Measurements from ENCODE around the gene ANKRD44. TPM values are rescaled to one million over a fixed set of nuclear protein-coding genes. Genes with fewer than 3 reads are reported as not detected.

Gene ANKRD44
- total RNA-seq, 1 experiment from 2014 or later: 0.85 TPM

- H3K4me1 ChIP-seq: no peaks in the 10 kb centered on the region
- no peaks in the 10 kb centered on the region for H3K27me3 ChIP-seq
- H3K27ac ChIP-seq: no peak overlapping the region
- no peak for DNase-seq
- no peak overlapping the region for H3K4me3 ChIP-seq
- no peaks in the 10 kb centered on the region for H3K36me3 ChIP-seq
- H3K9me3 ChIP-seq (replicated peaks): no peaks in the 10 kb centered on the region
These were observed 73.8 kb downstream of the ANKRD44 start for GRCh38 chr2:197236816-197237215.

GRCh38 chr2:197236159-197236558 lies 74.4 kb downstream of the ANKRD44 start:
- DNase-seq: no peak
- H3K9me3 ChIP-seq (replicated peaks): no peaks in the 10 kb centered on the region
- no peaks in the 10 kb centered on the region for H3K4me1 ChIP-seq
- H3K4me3 ChIP-seq: no peak overlapping the region
- H3K27me3 ChIP-seq: no peaks in the 10 kb centered on the region
- no peaks in the 10 kb centered on the region for H3K36me3 ChIP-seq
- no peak overlapping the region for H3K27ac ChIP-seq

- H3K4me3 ChIP-seq: no peak overlapping the region
These were observed 74.9 kb downstream of the ANKRD44 start for GRCh38 chr2:197235711-197236110.

GRCh38 chr2:197234671-197235191 lies 75.8 kb downstream of the ANKRD44 start:
- no peak for DNase-seq
- no peak overlapping the region for H3K4me3 ChIP-seq
- H3K36me3 ChIP-seq: no peaks in the 10 kb centered on the region
- no peaks in the 10 kb centered on the region for H3K27me3 ChIP-seq
- no peaks in the 10 kb centered on the region for H3K9me3 ChIP-seq (replicated peaks)
- no peak overlapping the region for H3K27ac ChIP-seq
- no peaks in the 10 kb centered on the region for H3K4me1 ChIP-seq

More at GRCh38 chr2:197235711-197236110, 74.9 kb downstream of the ANKRD44 start:
- H3K27me3 ChIP-seq: no peaks in the 10 kb centered on the region
- H3K36me3 ChIP-seq: no peaks in the 10 kb centered on the region
- H3K4me1 ChIP-seq: no peaks in the 10 kb centered on the region
- no peaks in the 10 kb centered on the region for H3K9me3 ChIP-seq (replicated peaks)
- no peak overlapping the region for H3K27ac ChIP-seq
- DNase-seq: no peak

- Histone ChIP-seq H3K27ac (no peak overlapping the region), H3K36me3 (no peaks in the 10 kb centered on the region), H3K4me1 (no peaks in the 10 kb centered on the region), H3K4me3 (no peak overlapping the region), H3K9me3 (replicated peaks) (no peaks in the 10 kb centered on the region), H3K27me3 (no peaks in the 10 kb centered on the region)
- DNase-seq: no peak
These were observed 77.1 kb downstream of the ANKRD44 start for GRCh38 chr2:197233473-197233872.

- Histone ChIP-seq H3K27me3 (no peaks in the 10 kb centered on the region), H3K36me3 (no peaks in the 10 kb centered on the region), H3K9me3 (replicated peaks) (no peaks in the 10 kb centered on the region), H3K4me1 (no peaks in the 10 kb centered on the region), H3K27ac (no peak overlapping the region), H3K4me3 (no peak overlapping the region)
- no peak for DNase-seq
These were observed 78.6 kb downstream of the ANKRD44 start for GRCh38 chr2:197232010-197232409.

GRCh38 chr2:197229509-197230443 lies 80.8 kb downstream of the ANKRD44 start:
- Histone ChIP-seq H3K4me3 (no peak overlapping the region), H3K36me3 (no peaks in the 10 kb centered on the region), H3K27ac (no peak overlapping the region), H3K27me3 (no peaks in the 10 kb centered on the region), H3K9me3 (replicated peaks) (no peaks in the 10 kb centered on the region), H3K4me1 (no peaks in the 10 kb centered on the region)
- no peak for DNase-seq

- H3K4me1 ChIP-seq: no peaks in the 10 kb centered on the region
- no peaks in the 10 kb centered on the region for H3K36me3 ChIP-seq
- no peak overlapping the region for H3K4me3 ChIP-seq
- H3K27me3 ChIP-seq: no peaks in the 10 kb centered on the region
- H3K27ac ChIP-seq: no peak overlapping the region
- H3K9me3 ChIP-seq (replicated peaks): no peaks in the 10 kb centered on the region
- no peak for DNase-seq
These were observed 87.1 kb downstream of the ANKRD44 start for GRCh38 chr2:197223451-197223850.

- Histone ChIP-seq H3K27ac (no peak overlapping the region), H3K27me3 (no peaks in the 10 kb centered on the region), H3K9me3 (replicated peaks) (no peaks in the 10 kb centered on the region)
These were observed 90.9 kb downstream of the ANKRD44 start for GRCh38 chr2:197219636-197220035.

GRCh38 chr2:197217541-197217940 lies 93.0 kb downstream of the ANKRD44 start:
- H3K9me3 ChIP-seq (replicated peaks): no peaks in the 10 kb centered on the region
- DNase-seq: no peak
- H3K27me3 ChIP-seq: no peaks in the 10 kb centered on the region
- H3K36me3 ChIP-seq: no peaks in the 10 kb centered on the region
- H3K4me1 ChIP-seq: no peaks in the 10 kb centered on the region
- H3K27ac ChIP-seq: no peak overlapping the region
- H3K4me3 ChIP-seq: no peak overlapping the region

More at GRCh38 chr2:197219636-197220035, 90.9 kb downstream of the ANKRD44 start:
- no peak for DNase-seq
- H3K36me3 ChIP-seq: no peaks in the 10 kb centered on the region
- no peak overlapping the region for H3K4me3 ChIP-seq
- no peaks in the 10 kb centered on the region for H3K4me1 ChIP-seq

- H3K27me3 ChIP-seq: no peaks in the 10 kb centered on the region
- no peak overlapping the region for H3K27ac ChIP-seq
- H3K9me3 ChIP-seq (replicated peaks): no peaks in the 10 kb centered on the region
- no peak for DNase-seq
- no peak overlapping the region for H3K4me3 ChIP-seq
- no peaks in the 10 kb centered on the region for H3K4me1 ChIP-seq
- no peaks in the 10 kb centered on the region for H3K36me3 ChIP-seq
These were observed 94.1 kb downstream of the ANKRD44 start for GRCh38 chr2:197216361-197216979.

- Histone ChIP-seq H3K9me3 (replicated peaks) (no peaks in the 10 kb centered on the region), H3K27me3 (no peaks in the 10 kb centered on the region), H3K4me1 (no peaks in the 10 kb centered on the region), H3K4me3 (no peak overlapping the region), H3K36me3 (no peaks in the 10 kb centered on the region), H3K27ac (no peak overlapping the region)
- DNase-seq: no peak
These were observed 94.7 kb downstream of the ANKRD44 start for GRCh38 chr2:197215748-197216360.

- H3K4me1 ChIP-seq: peaks cover under 1% of the 10 kb centered on the region; the same call in 1 of the 2 replicates
- DNase-seq: no peak
- no peak overlapping the region for H3K4me3 ChIP-seq
- H3K9me3 ChIP-seq (replicated peaks): no peaks in the 10 kb centered on the region
- no peaks in the 10 kb centered on the region for H3K27me3 ChIP-seq
- H3K36me3 ChIP-seq: no peaks in the 10 kb centered on the region
- no peak overlapping the region for H3K27ac ChIP-seq
These were observed 98.0 kb downstream of the ANKRD44 start for GRCh38 chr2:197212344-197213262.

- no peak for DNase-seq
- H3K4me3 ChIP-seq: no peak overlapping the region
- H3K9me3 ChIP-seq (replicated peaks): no peaks in the 10 kb centered on the region
- H3K36me3 ChIP-seq: no peaks in the 10 kb centered on the region
- H3K4me1 ChIP-seq: peaks cover 5% of the 10 kb centered on the region; the same call in 1 of the 2 replicates
- H3K27me3 ChIP-seq: no peaks in the 10 kb centered on the region
- H3K27ac ChIP-seq: no peak overlapping the region
These were observed 98.7 kb downstream of the ANKRD44 start for GRCh38 chr2:197211881-197212342.

Data from SJCRH30 (cell line).